ENCODE measurements around the gene SLC7A11. TPM values are rescaled to one million over a fixed set of nuclear protein-coding genes. Genes with fewer than 3 reads are reported as not detected.
"Not testable (repeated sequence)": the region's sequence is repeated elsewhere in the genome, so short reads cannot be mapped to it uniquely, and the experiment has no call there.

Gene SLC7A11
- total RNA-seq, 1 donor from 2014 or later = 26.5 TPM

- Mint-ChIP-seq H3K4me3 (ENCODE audit: unreplicated experiment) (peak overlapping the region; percentile 93), H3K27ac (ENCODE audit: unreplicated experiment) (peak overlapping the region; percentile 99), H3K27me3 (ENCODE audit: unreplicated experiment) (no peaks in the 10 kb centered on the region), H3K4me1 (ENCODE audit: unreplicated experiment) (peaks cover 59% of the 10 kb centered on the region), H3K9me3 (ENCODE audit: unreplicated experiment) (no peaks in the 10 kb centered on the region), H3K36me3 (ENCODE audit: unreplicated experiment) (peaks cover 2% of the 10 kb centered on the region)
- DNase-seq (ENCODE audit: extremely low spot score, unreplicated experiment) = no peak
- TF ChIP-seq CTCF (IDR thresholded peaks at IDR 0.05) = no peak
Observed at GRCh38 chr4:138239491-138239890, 2.7 kb downstream of the SLC7A11 start.

GRCh38 chr4:138238521-138239292 is 3.4 kb downstream of the SLC7A11 start:
- Mint-ChIP-seq H3K4me3 (ENCODE audit: unreplicated experiment) (peak overlapping the region; percentile 59), H3K27ac (ENCODE audit: unreplicated experiment) (peak overlapping the region; percentile 99), H3K36me3 (ENCODE audit: unreplicated experiment) (peaks cover 6% of the 10 kb centered on the region), H3K4me1 (ENCODE audit: unreplicated experiment) (peaks cover 56% of the 10 kb centered on the region), H3K27me3 (ENCODE audit: unreplicated experiment) (no peaks in the 10 kb centered on the region), H3K9me3 (ENCODE audit: unreplicated experiment) (no peaks in the 10 kb centered on the region)
- DNase-seq (ENCODE audit: extremely low spot score, unreplicated experiment) = no peak
- no peak for TF ChIP-seq CTCF (IDR thresholded peaks at IDR 0.05)

GRCh38 chr4:138237132-138237531 is 5.0 kb downstream of the SLC7A11 start:
- not testable (repeated sequence) for DNase-seq (ENCODE audit: extremely low spot score, unreplicated experiment); H3K4me3 Mint-ChIP-seq (ENCODE audit: unreplicated experiment); H3K9me3 Mint-ChIP-seq (ENCODE audit: unreplicated experiment); H3K27me3 Mint-ChIP-seq (ENCODE audit: unreplicated experiment)
- Mint-ChIP-seq H3K4me1 (ENCODE audit: unreplicated experiment) (peaks cover 52% of the 10 kb centered on the region), H3K36me3 (ENCODE audit: unreplicated experiment) (peaks cover 15% of the 10 kb centered on the region), H3K27ac (ENCODE audit: unreplicated experiment) (peak overlapping the region; percentile 83)

- TF ChIP-seq CTCF (IDR thresholded peaks at IDR 0.05) = no peak
- no peak for DNase-seq (ENCODE audit: extremely low spot score, unreplicated experiment)
- H3K36me3 Mint-ChIP-seq (ENCODE audit: unreplicated experiment) = peaks cover 20% of the 10 kb centered on the region
- H3K27ac Mint-ChIP-seq (ENCODE audit: unreplicated experiment) = peak overlapping the region; percentile 83
- no peak overlapping the region for H3K4me3 Mint-ChIP-seq (ENCODE audit: unreplicated experiment)
- no peaks in the 10 kb centered on the region for H3K27me3 Mint-ChIP-seq (ENCODE audit: unreplicated experiment)
- no peaks in the 10 kb centered on the region for H3K9me3 Mint-ChIP-seq (ENCODE audit: unreplicated experiment)
- H3K4me1 Mint-ChIP-seq (ENCODE audit: unreplicated experiment) = peaks cover 46% of the 10 kb centered on the region
Observed at GRCh38 chr4:138236037-138236436, 6.1 kb downstream of the SLC7A11 start.

GRCh38 chr4:138235419-138235952 is 6.7 kb downstream of the SLC7A11 start:
- no peaks in the 10 kb centered on the region for H3K9me3 Mint-ChIP-seq (ENCODE audit: unreplicated experiment)
- peaks cover 25% of the 10 kb centered on the region for H3K36me3 Mint-ChIP-seq (ENCODE audit: unreplicated experiment)
- TF ChIP-seq CTCF (IDR thresholded peaks at IDR 0.05) = no peak
- H3K4me3 Mint-ChIP-seq (ENCODE audit: unreplicated experiment) = no peak overlapping the region
- no peak for DNase-seq (ENCODE audit: extremely low spot score, unreplicated experiment)
- H3K27ac Mint-ChIP-seq (ENCODE audit: unreplicated experiment) = peak overlapping the region; percentile 83
- no peaks in the 10 kb centered on the region for H3K27me3 Mint-ChIP-seq (ENCODE audit: unreplicated experiment)
- H3K4me1 Mint-ChIP-seq (ENCODE audit: unreplicated experiment) = peaks cover 41% of the 10 kb centered on the region

Data from osteocyte (in vitro differentiated cells).